CD8-positive, alpha-beta memory T cell (primary cell): Measurements from ENCODE around the gene FAM90A1. TPM values are rescaled to one million over a fixed set of nuclear protein-coding genes. Genes with fewer than 3 reads are reported as not detected.
A peak's percentile ranks its signal among the peaks of the same experiment; 100 is the strongest.
"Not testable (repeated sequence)": the region's sequence is repeated elsewhere in the genome, so short reads cannot be mapped to it uniquely, and the experiment has no call there.

Source experiments
- CTCF ChIA-PET: fragments of 350-600 bp; sonication (Branson Sonifier 250); formaldehyde crosslinking; loops from one replicate; lab custom pipeline; 2021; ENCODE audit warnings: antibody characterized with exemption; lab: Charles Lee
- POLR2A ChIA-PET: fragments of 350-600 bp; sonication (Branson Sonifier 250); formaldehyde crosslinking; loops from one replicate; lab custom pipeline; 2021; ENCODE audit warnings: antibody characterized with exemption; lab: Charles Lee
- DNase-seq, 5 donors: peaks; one replicate each; pipeline versions ENCODE4 v3.0.0 to v3.0.0-alpha.2; 2020 to 2022; ENCODE audit warnings: mixed read lengths in 1 of 5
- H3K27ac ChIP-seq: one replicate; pipeline ENCODE4 v1.7.0; 2013; ENCODE audit warnings: low read depth, mild to moderate bottlenecking, low read length, moderate library complexity
- H3K27me3 ChIP-seq: 2 replicates; pipeline ENCODE4 v1.7.0; 2013; ENCODE audit warnings: low read length, mild to moderate bottlenecking; ENCODE audit not compliant: insufficient read depth, poor library complexity, severe bottlenecking
- H3K36me3 ChIP-seq: 2 replicates; pipeline ENCODE4 v1.7.0; 2013; ENCODE audit warnings: mild to moderate bottlenecking, low read length, moderate library complexity; ENCODE audit not compliant: insufficient read depth
- H3K4me1 ChIP-seq: 2 replicates; pipeline ENCODE4 v1.7.0; 2013; ENCODE audit warnings: mild to moderate bottlenecking, low read length, moderate library complexity; ENCODE audit not compliant: insufficient read depth
- H3K4me3 ChIP-seq: 2 replicates; pipeline ENCODE4 v1.7.0; 2013; ENCODE audit warnings: mild to moderate bottlenecking, low read length
- H3K9me3 ChIP-seq: 2 replicates; pipeline ENCODE4 v1.7.0; 2013; ENCODE audit warnings: mild to moderate bottlenecking, low read length
- H3K27ac Mint-ChIP-seq, 8 donors: one replicate each; pipeline ENCODE4 v1.8.0; 2020 to 2021; ENCODE audit warnings: mixed read lengths in 8 of 8, mild to moderate bottlenecking in 6 of 8, inconsistent platforms in 3 of 8, moderate library complexity in 3 of 8
- H3K27me3 Mint-ChIP-seq, 2 donors: one replicate each; pipeline ENCODE4 v1.8.0; 2020 to 2021; ENCODE audit warnings: mixed read lengths in 2 of 2, mild to moderate bottlenecking in 1 of 2, moderate library complexity in 1 of 2
- H3K36me3 Mint-ChIP-seq, 3 donors: one replicate each; pipeline ENCODE4 v1.8.0; 2020 to 2021; ENCODE audit warnings: mixed read lengths in 3 of 3, inconsistent platforms in 1 of 3, mild to moderate bottlenecking in 1 of 3
- H3K4me1 Mint-ChIP-seq, 3 donors: one replicate each; pipeline ENCODE4 v1.8.0; 2020 to 2021; ENCODE audit warnings: mixed read lengths in 3 of 3, inconsistent platforms in 1 of 3, mild to moderate bottlenecking in 1 of 3
- H3K4me3 Mint-ChIP-seq, 7 donors: one replicate each; pipeline ENCODE4 v1.8.0; 2020 to 2021; ENCODE audit warnings: mixed read lengths in 7 of 7, mild to moderate bottlenecking in 6 of 7, moderate library complexity in 4 of 7, inconsistent platforms in 2 of 7
- H3K9me3 Mint-ChIP-seq, 5 donors: one replicate each; pipeline ENCODE4 v1.8.0; 2020 to 2022; ENCODE audit warnings: mixed read lengths in 5 of 5, mild to moderate bottlenecking in 3 of 5, moderate library complexity in 2 of 5, inconsistent platforms in 1 of 5
- polyA plus RNA-seq: library from polyadenylated mRNA; unstranded; fragments of 300-500 nt; fragmentation: Illumina TruSeq; gene quantifications from one replicate; pipeline ENCODE4 v1.2.3, GENCODE V29; 2021
- total RNA-seq, 2 experiments: library from RNA; stranded (reverse); gene quantifications; one replicate each; pipeline ENCODE4 v1.2.3, GENCODE V29; 2021

Gene FAM90A1
- total and polyA plus RNA-seq, 3 experiments from 2014 or later: 0.12 TPM; not detected in 2

DNA sequence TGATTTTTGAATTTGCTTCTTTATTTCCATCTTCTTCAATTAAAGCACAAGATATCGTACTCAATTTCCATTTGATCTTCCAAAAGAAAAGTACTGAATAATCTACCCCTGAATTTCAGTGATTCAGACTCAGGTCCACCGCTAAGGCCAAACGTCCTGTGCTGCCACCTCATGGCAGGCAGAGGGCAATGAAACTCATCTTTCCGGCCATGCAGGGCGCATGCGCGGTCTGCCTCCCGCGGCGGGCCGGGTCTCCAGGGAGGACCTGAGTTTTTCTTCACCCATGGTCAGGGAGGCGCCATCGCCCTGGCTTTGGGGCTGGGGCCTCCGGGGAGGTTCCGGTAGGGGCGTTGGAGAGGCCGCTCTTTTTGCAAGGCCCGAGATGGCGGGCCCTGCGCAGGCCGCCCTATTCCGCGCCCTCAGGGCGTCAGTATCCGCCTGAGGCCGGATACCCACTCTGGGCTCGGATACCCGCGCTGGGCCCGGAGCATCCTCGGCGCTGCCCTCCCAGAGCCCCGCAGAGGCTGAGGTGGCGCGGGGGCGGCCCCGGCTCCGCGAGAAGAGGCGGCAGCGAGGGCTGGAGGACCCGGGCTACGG is 47.3 kb downstream of the FAM90A1 start:
- H3K9me3 Mint-ChIP-seq, POLR2A ChIA-PET, CTCF ChIA-PET, H3K9me3 ChIP-seq, H3K36me3 Mint-ChIP-seq, H3K27me3 ChIP-seq, H3K27me3 Mint-ChIP-seq, H3K36me3 ChIP-seq, H3K4me1 ChIP-seq: not testable (repeated sequence)
- H3K27ac ChIP-seq: peak overlapping the region; percentile 61
- peaks cover 11 to 18% (median 17%) of the 10 kb centered on the region in 3 donors for H3K4me1 Mint-ChIP-seq
- H3K4me3 ChIP-seq: peak overlapping the region; percentile 50
- H3K4me3 Mint-ChIP-seq: peak overlapping the region; percentile 77 to 93 (median 82)
- peak; percentile 49 to 90 (median 84) for DNase-seq
- peak overlapping the region; percentile 25 to 88 (median 68) for H3K27ac Mint-ChIP-seq

DNA sequence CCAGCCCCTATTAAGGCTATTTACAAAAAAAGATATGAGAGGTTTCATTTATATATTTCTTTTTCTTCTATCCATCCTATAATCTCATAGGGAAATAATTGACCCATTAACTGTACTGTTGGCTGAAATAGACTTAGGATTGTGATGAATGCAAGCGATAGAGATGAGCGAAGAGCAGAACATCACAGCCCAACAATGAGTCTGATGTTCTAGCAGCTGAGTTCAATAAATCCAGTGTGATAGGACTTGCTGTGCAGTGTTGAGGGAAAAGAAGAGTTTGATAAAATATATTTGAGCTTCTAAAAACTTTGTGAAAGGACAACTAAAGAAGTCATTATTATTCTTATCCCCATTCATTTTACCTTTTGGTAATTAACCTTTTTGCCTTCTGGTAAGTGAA is 54.5 kb downstream of the FAM90A1 start:
- not testable (repeated sequence) for H3K27ac Mint-ChIP-seq, H3K4me3 ChIP-seq

More for the DNA sequence above, 54.5 kb downstream of the FAM90A1 start:
- H3K4me3 Mint-ChIP-seq, POLR2A ChIA-PET, H3K9me3 ChIP-seq, H3K27me3 ChIP-seq, CTCF ChIA-PET, H3K4me1 Mint-ChIP-seq, H3K27ac ChIP-seq, H3K36me3 Mint-ChIP-seq, H3K4me1 ChIP-seq, H3K9me3 Mint-ChIP-seq, DNase-seq, H3K36me3 ChIP-seq: not testable (repeated sequence)
- H3K27me3 Mint-ChIP-seq: peaks cover 0 to 25% of the 10 kb centered on the region in 2 donors

Other genes with a start within 250 kb of the FAM90A1 start
- gene FOXJ2, start 194.9 kb downstream of the FAM90A1 start, total RNA-seq: 10 to 100 TPM; 22.3 to 22.5 TPM
- 18.3 TPM for gene FOXJ2, start 194.9 kb downstream of the FAM90A1 start, polyA plus RNA-seq
- 1 to 10 TPM; 1.2 to 2.0 TPM for gene C3AR1, start 161.3 kb downstream of the FAM90A1 start, total RNA-seq
- 15.5 TPM for gene C3AR1, start 161.3 kb downstream of the FAM90A1 start, polyA plus RNA-seq
- gene NECAP1, start 145.3 kb downstream of the FAM90A1 start, total RNA-seq: 10 to 100 TPM; 27.1 to 34.0 TPM
- gene NECAP1, start 145.3 kb downstream of the FAM90A1 start, polyA plus RNA-seq: 21.2 TPM
- gene CLEC4A, start 104.0 kb downstream of the FAM90A1 start, total RNA-seq: 1 to 10 TPM in 1 of 2 experiments, under 1 TPM in 1; 0.42 to 1.1 TPM
- gene CLEC4A, start 104.0 kb downstream of the FAM90A1 start, polyA plus RNA-seq: 0.66 TPM
- gene ZNF705A, start 70.6 kb downstream of the FAM90A1 start, total RNA-seq: under 1 TPM in 1 of 2 experiments, not detected in 1; 0.07 TPM
- gene ZNF705A, start 70.6 kb downstream of the FAM90A1 start, polyA plus RNA-seq: not detected
- gene CLEC6A, start 228.3 kb upstream of the FAM90A1 start, total RNA-seq: not detected
- not detected for gene CLEC6A, start 228.3 kb upstream of the FAM90A1 start, polyA plus RNA-seq